H9 (cell line): Measurements from ENCODE around the gene HAGHL. TPM values are rescaled to one million over a fixed set of nuclear protein-coding genes. Genes with fewer than 3 reads are reported as not detected.

ENCODE experiments used
- DNase-seq: peaks from one replicate; pipeline ENCODE4 v3.0.0-alpha.2; 2017
- H2AFZ ChIP-seq: one replicate; pipeline ENCODE4 v1.6.1; 2013; ENCODE audit warnings: mild to moderate bottlenecking, low read length, control low read depth, moderate library complexity
- H2AK5ac ChIP-seq: 2 replicates; pipeline ENCODE4 v1.6.1; 2013; ENCODE audit warnings: low read length, control low read depth, mixed read lengths; ENCODE audit not compliant: insufficient read length
- H2BK120ac ChIP-seq: one replicate; pipeline ENCODE4 v1.6.1; 2013; ENCODE audit warnings: low read depth, mild to moderate bottlenecking, low read length, control low read depth, inconsistent platforms; ENCODE audit not compliant: poor library complexity, severe bottlenecking
- H2BK12ac ChIP-seq: 2 replicates; pipeline ENCODE4 v1.6.1; 2013; ENCODE audit warnings: low read length, control low read depth, mixed read lengths, low read depth; ENCODE audit not compliant: insufficient read length
- H2BK15ac ChIP-seq: 2 replicates; pipeline ENCODE4 v1.6.1; 2013; ENCODE audit warnings: low read depth, low read length, control low read depth
- H2BK20ac ChIP-seq: one replicate; pipeline ENCODE4 v1.6.1; 2013; ENCODE audit warnings: low read depth, mild to moderate bottlenecking, low read length, control low read depth, inconsistent platforms; ENCODE audit not compliant: poor library complexity, severe bottlenecking
- H2BK5ac ChIP-seq: 2 replicates; pipeline ENCODE4 v1.6.1; 2013; ENCODE audit warnings: low read length, control low read depth, mixed read lengths; ENCODE audit not compliant: insufficient read length
- H3K14ac ChIP-seq: 2 replicates; pipeline ENCODE4 v1.6.1; 2013; ENCODE audit warnings: low read length, control low read depth; ENCODE audit not compliant: insufficient read depth
- H3K18ac ChIP-seq: 2 replicates; pipeline ENCODE4 v1.6.1; 2013; ENCODE audit warnings: low read depth, mild to moderate bottlenecking, mixed read lengths, low read length, control low read depth; ENCODE audit not compliant: insufficient read length
- H3K23ac ChIP-seq: 2 replicates; pipeline ENCODE4 v1.6.1; 2013; ENCODE audit warnings: low read length, control low read depth, mixed read lengths, low read depth; ENCODE audit not compliant: insufficient read length
- H3K23me2 ChIP-seq: 2 replicates; pipeline ENCODE4 v1.6.1; 2013; ENCODE audit warnings: low read depth, mild to moderate bottlenecking, mixed read lengths, low read length, control low read depth; ENCODE audit not compliant: insufficient read length, poor library complexity, severe bottlenecking
- H3K27ac ChIP-seq: 2 replicates; pipeline ENCODE4 v1.5.1; 2013; ENCODE audit warnings: low read length, control low read depth, mixed read lengths, low read depth; ENCODE audit not compliant: insufficient read length
- H3K27me3 ChIP-seq: 2 replicates; pipeline ENCODE4 v1.6.1; 2013; ENCODE audit warnings: low read length, control low read depth, inconsistent platforms; ENCODE audit not compliant: insufficient read depth
- H3K4ac ChIP-seq: 2 replicates; pipeline ENCODE4 v1.6.1; 2013; ENCODE audit warnings: low read depth, mild to moderate bottlenecking, control low read depth, inconsistent platforms, low read length, moderate library complexity
- H3K4me1 ChIP-seq: 2 replicates; pipeline ENCODE4 v1.6.1; 2013; ENCODE audit warnings: low read length, control low read depth, inconsistent platforms; ENCODE audit not compliant: insufficient read depth
- H3K4me2 ChIP-seq: 2 replicates; pipeline ENCODE4 v1.6.1; 2013; ENCODE audit warnings: low read length, control low read depth, mixed read lengths; ENCODE audit not compliant: insufficient read length, insufficient read depth
- H3K56ac ChIP-seq: 2 replicates; pipeline ENCODE4 v1.6.1; 2013; ENCODE audit warnings: low read depth, mild to moderate bottlenecking, mixed read lengths, low read length, control low read depth; ENCODE audit not compliant: insufficient read length
- H3K79me1 ChIP-seq: 2 replicates; pipeline ENCODE4 v1.6.1; 2013; ENCODE audit warnings: low read depth, mild to moderate bottlenecking, moderate library complexity, low read length, control low read depth, inconsistent platforms; ENCODE audit not compliant: insufficient read depth, poor library complexity, severe bottlenecking
- H3K79me2 ChIP-seq: 2 replicates; pipeline ENCODE4 v1.6.1; 2013; ENCODE audit warnings: low read length, control low read depth, inconsistent platforms; ENCODE audit not compliant: insufficient read depth
- H3K9ac ChIP-seq: 2 replicates; pipeline ENCODE4 v1.6.1; 2013; ENCODE audit warnings: low read length, control low read depth, mixed read lengths; ENCODE audit not compliant: insufficient read length; ENCODE audit errors: extremely low read depth
- H3K9me3 ChIP-seq: one replicate; pipeline ENCODE4 v1.6.1; 2013; ENCODE audit warnings: low read depth, low read length, inconsistent platforms; ENCODE audit not compliant: control insufficient read depth
- H3T11ph ChIP-seq: one replicate; pipeline ENCODE4 v1.6.1; 2013; ENCODE audit warnings: mild to moderate bottlenecking, low read length, control low read depth, inconsistent platforms
- H4K20me1 ChIP-seq: one replicate; pipeline ENCODE4 v1.6.1; 2013; ENCODE audit not compliant: control insufficient read depth, insufficient read length, insufficient read depth
- H4K5ac ChIP-seq: 2 replicates; pipeline ENCODE4 v1.6.1; 2013; ENCODE audit warnings: low read depth, mild to moderate bottlenecking, mixed read lengths, low read length, control low read depth; ENCODE audit not compliant: insufficient read length
- H4K8ac ChIP-seq: replicated peaks from 2 replicates; pipeline ENCODE4 v1.6.1; 2013; ENCODE audit warnings: low read length, control low read depth, mixed read lengths, low read depth; ENCODE audit not compliant: insufficient read length
- H4K91ac ChIP-seq: 2 replicates; pipeline ENCODE4 v1.6.1; 2013; ENCODE audit warnings: low read depth, mild to moderate bottlenecking, moderate library complexity, mixed read lengths, low read length, control low read depth; ENCODE audit not compliant: insufficient read length
- H3K27ac Mint-ChIP-seq, 3 experiments: 2 replicates in 2 of 3; 3 replicates in 1 of 3; pipeline ENCODE4 v1.8.0; 2020 to 2021; ENCODE audit warnings: mixed read lengths in 3 of 3, mild to moderate bottlenecking in 1 of 3, moderate library complexity in 1 of 3
- H3K27me3 Mint-ChIP-seq: 2 replicates; pipeline ENCODE4 v1.8.0; 2021; ENCODE audit warnings: low read depth, mild to moderate bottlenecking, moderate library complexity, mixed read lengths
- H3K36me3 Mint-ChIP-seq, 3 experiments: 2 replicates in 2 of 3; 3 replicates in 1 of 3; pipeline ENCODE4 v1.8.0; 2020 to 2021; ENCODE audit warnings: low read depth in 3 of 3, mixed read lengths in 3 of 3; ENCODE audit not compliant: insufficient read depth in 1 of 3
- H3K4me1 Mint-ChIP-seq, 2 experiments: 2 replicates each; pipeline ENCODE4 v1.8.0; 2020; ENCODE audit warnings: mixed read lengths in 2 of 2
- H3K4me3 Mint-ChIP-seq, 2 experiments: 2 replicates in 1 of 2; 3 replicates in 1 of 2; pipeline ENCODE4 v1.8.0; 2020 to 2021; ENCODE audit warnings: mild to moderate bottlenecking in 2 of 2, mixed read lengths in 2 of 2, moderate library complexity in 1 of 2
- H3K9me3 Mint-ChIP-seq, 2 experiments: 2 replicates in 1 of 2; 3 replicates in 1 of 2; pipeline ENCODE4 v1.8.0; 2020; ENCODE audit warnings: mild to moderate bottlenecking in 2 of 2, mixed read lengths in 2 of 2, moderate library complexity in 1 of 2
- CTCF ChIP-seq: fragments of 200-600 bp; sonication (generic); conservative IDR thresholded peaks from 3 replicates; pipeline ENCODE4 v1.8.0; 2021; ENCODE audit warnings: antibody characterized with exemption, mild to moderate bottlenecking
- WGBS: extraction: QIAGEN DNeasy Blood & Tissue Kit; methylation state at CpG from one replicate; pipeline ENCODE4 v1.1.7; 2013; ENCODE audit warnings: missing lambda C conversion rate, low lambda C conversion rate, mixed read lengths; ENCODE audit not compliant: insufficient read length; ENCODE audit errors: extremely low coverage; 5-methylcytosine and 5-hydroxymethylcytosine counted together
- total RNA-seq: library from RNA; stranded (reverse); gene quantifications from 2 replicates; pipeline ENCODE4 v1.2.1, GENCODE V29; 2021

The HAGHL gene
- total RNA-seq, 1 experiment from 2014 or later = 25.2 TPM

GRCh38 chr16:736936-737481 is 10.1 kb downstream of the HAGHL start:
- Histone ChIP-seq H3K18ac (no peak overlapping the region), H3K79me1 (no peaks in the 10 kb centered on the region), H3K23ac (no peak overlapping the region), H3K23me2 (peaks cover 10% of the 10 kb centered on the region), H3K4me2 (no peak overlapping the region), H4K5ac (no peak overlapping the region), H3K9me3 (no peaks in the 10 kb centered on the region), H2AFZ (no peak overlapping the region), H3K79me2 (no peaks in the 10 kb centered on the region), H2BK120ac (no peak overlapping the region), H3T11ph (no peak overlapping the region), H2BK5ac (no peak overlapping the region), H3K14ac (no peak overlapping the region), H3K4me1 (peaks cover 2% of the 10 kb centered on the region; the same call in 1 of the 2 replicates), H3K9ac (no peak overlapping the region), H3K56ac (no peak overlapping the region), H2AK5ac (no peak overlapping the region), H3K27ac (no peak overlapping the region), H2BK20ac (no peak overlapping the region), H3K4ac (no peak overlapping the region), H2BK12ac (no peak overlapping the region), H4K91ac (no peak overlapping the region), H3K27me3 (no peaks in the 10 kb centered on the region), H4K20me1 (no peaks in the 10 kb centered on the region), H4K8ac (no peak overlapping the region), H2BK15ac (no peak overlapping the region)
- H3K4me3 Mint-ChIP-seq = no peak overlapping the region
- whole genome bisulfite sequencing = no CpG with 5 or more reads among the region's 29 CpGs
- H3K9me3 Mint-ChIP-seq = no peaks in the 10 kb centered on the region
- no peak for TF ChIP-seq CTCF
- no peaks in the 10 kb centered on the region for H3K27me3 Mint-ChIP-seq
- peaks cover 5 to 35% (median 29%) of the 10 kb centered on the region in 3 experiments; a peak in 6 of 7 replicates for H3K36me3 Mint-ChIP-seq
- H3K4me1 Mint-ChIP-seq = peaks cover 9 to 13% of the 10 kb centered on the region in 2 experiments
- DNase-seq = no peak
- no peak overlapping the region for H3K27ac Mint-ChIP-seq
